DND-41 (cell line): ENCODE data around the gene MACROD2.

Experiments used
- ATAC-seq: fragments of 200-7000 bp; cut with Tn5 transposase; 3 replicates; pipeline ENCODE4 v1.9.1; 2021; ENCODE audit warnings: low read depth; ENCODE audit not compliant: insufficient read depth
- DNase-seq: peaks from one replicate; pipeline ENCODE4 v3.0.0-alpha.2; 2020
- H2AFZ ChIP-seq: 2 replicates; pipeline ENCODE4 v1.6.0; 2012; ENCODE audit warnings: low read depth, low read length
- H3K27ac ChIP-seq: 2 replicates; pipeline ENCODE4 v1.5.1; 2012; ENCODE audit warnings: low read length, inconsistent platforms
- H3K27me3 ChIP-seq: fragments of 200-600 bp; sonication (generic); 2 replicates; pipeline ENCODE4 v1.6.0; 2012; ENCODE audit warnings: low read length, mild to moderate bottlenecking, inconsistent platforms; ENCODE audit not compliant: insufficient read depth, poor library complexity
- H3K36me3 ChIP-seq: 2 replicates; pipeline ENCODE4 v1.5.1; 2012; ENCODE audit warnings: low read length, inconsistent platforms; ENCODE audit not compliant: insufficient read depth
- H3K4me1 ChIP-seq: 2 replicates; pipeline ENCODE4 v1.5.1; 2012; ENCODE audit warnings: mild to moderate bottlenecking, low read length; ENCODE audit not compliant: insufficient read depth
- H3K4me2 ChIP-seq: 2 replicates; pipeline ENCODE4 v1.6.0; 2012; ENCODE audit warnings: mild to moderate bottlenecking, moderate library complexity, low read length, inconsistent platforms; ENCODE audit not compliant: insufficient read depth
- H3K4me3 ChIP-seq, 2 experiments: fragments of 200-600 bp in 1 of 2; shearing (Covaris generic) in 1 of 2; 2 replicates each; pipeline ENCODE4 v1.5.1; 2012 to 2016; ENCODE audit warnings: inconsistent platforms in 2 of 2, low read length in 2 of 2, mild to moderate bottlenecking in 2 of 2, low read depth in 1 of 2, moderate library complexity in 1 of 2
- H3K79me2 ChIP-seq: 2 replicates; pipeline ENCODE4 v1.6.0; 2012; ENCODE audit warnings: low read length, inconsistent platforms; ENCODE audit not compliant: insufficient read depth
- H3K9ac ChIP-seq: 2 replicates; pipeline ENCODE4 v1.6.0; 2012; ENCODE audit warnings: low read depth, mild to moderate bottlenecking, inconsistent platforms, low read length, moderate library complexity
- H3K9me3 ChIP-seq: 2 replicates; pipeline ENCODE4 v1.5.1; 2012; ENCODE audit warnings: low read length, moderate library complexity, mild to moderate bottlenecking, inconsistent platforms; ENCODE audit not compliant: insufficient read depth, severe bottlenecking
- H4K20me1 ChIP-seq: 2 replicates; pipeline ENCODE4 v1.6.0; 2012; ENCODE audit warnings: low read length; ENCODE audit not compliant: insufficient read depth
- EZH2 ChIP-seq: IDR thresholded peaks from 3 replicates; pipeline ENCODE4 v1.6.1; 2012; ENCODE audit warnings: borderline replicate concordance, low read depth, mild to moderate bottlenecking, moderate library complexity, low read length, inconsistent platforms; ENCODE audit not compliant: severe bottlenecking
- TF ChIP-seq, protein P1 (sequence below): IDR thresholded peaks from 2 replicates; pipeline ENCODE4 v1.5.1; 2012; ENCODE audit warnings: borderline replicate concordance, low read length, moderate library complexity, mild to moderate bottlenecking; ENCODE audit not compliant: poor library complexity, severe bottlenecking; ENCODE audit errors: extremely low read depth

The MACROD2 gene

GRCh38 chr20:15209537-15209936 lies 1214.2 kb downstream of the MACROD2 start:
- Histone ChIP-seq H3K36me3 (no peaks in the 10 kb centered on the region), H3K9me3 (peaks cover 4% of the 10 kb centered on the region), H2AFZ (no peak overlapping the region), H3K4me3 (no peak overlapping the region), H3K79me2 (no peaks in the 10 kb centered on the region), H3K27ac (no peak overlapping the region), H3K27me3 (no peaks in the 10 kb centered on the region), H3K4me2 (no peak overlapping the region), H4K20me1 (no peaks in the 10 kb centered on the region), H3K4me1 (no peaks in the 10 kb centered on the region), H3K9ac (no peak overlapping the region)
- no peak for DNase-seq
- ATAC-seq = no peak
- no peak for TF ChIP-seq EZH2
- TF ChIP-seq, protein P1, sequence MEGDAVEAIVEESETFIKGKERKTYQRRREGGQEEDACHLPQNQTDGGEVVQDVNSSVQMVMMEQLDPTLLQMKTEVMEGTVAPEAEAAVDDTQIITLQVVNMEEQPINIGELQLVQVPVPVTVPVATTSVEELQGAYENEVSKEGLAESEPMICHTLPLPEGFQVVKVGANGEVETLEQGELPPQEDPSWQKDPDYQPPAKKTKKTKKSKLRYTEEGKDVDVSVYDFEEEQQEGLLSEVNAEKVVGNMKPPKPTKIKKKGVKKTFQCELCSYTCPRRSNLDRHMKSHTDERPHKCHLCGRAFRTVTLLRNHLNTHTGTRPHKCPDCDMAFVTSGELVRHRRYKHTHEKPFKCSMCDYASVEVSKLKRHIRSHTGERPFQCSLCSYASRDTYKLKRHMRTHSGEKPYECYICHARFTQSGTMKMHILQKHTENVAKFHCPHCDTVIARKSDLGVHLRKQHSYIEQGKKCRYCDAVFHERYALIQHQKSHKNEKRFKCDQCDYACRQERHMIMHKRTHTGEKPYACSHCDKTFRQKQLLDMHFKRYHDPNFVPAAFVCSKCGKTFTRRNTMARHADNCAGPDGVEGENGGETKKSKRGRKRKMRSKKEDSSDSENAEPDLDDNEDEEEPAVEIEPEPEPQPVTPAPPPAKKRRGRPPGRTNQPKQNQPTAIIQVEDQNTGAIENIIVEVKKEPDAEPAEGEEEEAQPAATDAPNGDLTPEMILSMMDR = no peak

DNA sequence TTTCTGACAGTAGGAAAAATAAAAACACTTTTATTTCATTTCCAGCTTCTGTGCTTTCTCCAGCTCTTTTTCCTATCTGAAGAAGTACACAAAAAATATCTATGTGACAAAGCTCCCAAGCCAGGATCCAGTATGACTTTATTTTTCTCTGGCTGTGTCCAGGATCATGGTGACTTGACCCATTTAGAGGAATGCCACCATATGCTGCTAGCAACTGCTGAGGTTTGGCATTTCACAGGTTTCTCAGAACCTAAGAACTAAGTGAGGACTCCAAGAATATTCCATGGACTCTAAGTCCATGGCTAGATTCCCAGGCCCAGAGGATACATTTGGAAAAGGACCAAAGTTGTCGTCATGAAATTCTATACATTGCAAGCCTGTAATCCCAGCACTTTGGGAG lies 1218.7 kb downstream of the MACROD2 start:
- Histone ChIP-seq H3K79me2 (no peaks in the 10 kb centered on the region), H3K4me1 (no peaks in the 10 kb centered on the region), H3K4me2 (no peak overlapping the region), H3K27me3 (no peaks in the 10 kb centered on the region), H3K9ac (no peak overlapping the region), H3K9me3 (peaks cover 4% of the 10 kb centered on the region), H4K20me1 (no peaks in the 10 kb centered on the region), H2AFZ (no peak overlapping the region), H3K36me3 (no peaks in the 10 kb centered on the region), H3K27ac (no peak overlapping the region), H3K4me3 (no peak overlapping the region)
- no peak for TF ChIP-seq EZH2
- TF ChIP-seq, protein P1 = no peak
- ATAC-seq = no peak
- no peak for DNase-seq

DNA sequence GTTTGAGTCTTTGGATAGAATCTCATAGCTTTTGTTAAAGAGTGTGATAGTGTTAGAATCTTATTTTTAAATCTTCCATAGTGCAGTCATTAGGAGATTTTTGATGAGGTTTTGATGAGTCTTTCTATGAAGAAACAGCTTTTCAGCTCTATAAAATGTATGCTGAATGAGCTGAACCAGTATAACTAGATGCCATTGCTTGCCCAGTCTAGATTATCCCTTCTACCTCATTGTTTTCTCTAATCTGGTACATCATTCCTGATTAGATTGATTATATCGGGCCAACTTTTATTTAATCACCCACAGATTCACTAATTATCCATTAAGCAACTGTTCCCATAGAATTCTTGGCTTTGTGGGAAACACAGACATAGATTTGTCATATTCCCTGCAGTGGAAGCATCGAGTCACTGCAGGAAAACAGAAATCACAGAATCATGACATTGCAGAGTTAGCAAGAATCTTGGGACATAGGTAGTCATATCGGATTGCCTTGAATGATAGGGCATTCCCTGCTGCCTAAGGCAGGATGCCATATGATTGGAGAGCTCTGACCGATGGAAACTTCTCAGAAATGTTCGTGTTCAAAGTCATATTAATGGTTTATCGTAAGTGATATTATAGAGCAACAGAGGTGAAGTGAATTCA lies 1224.8 kb downstream of the MACROD2 start:
- H3K9me3 ChIP-seq = no peaks in the 10 kb centered on the region
- TF ChIP-seq, protein P1 = no peak
- TF ChIP-seq EZH2 = no peak
- H3K4me2 ChIP-seq = no peak overlapping the region
- ATAC-seq = no peak
- DNase-seq = no peak
- no peak overlapping the region for H3K27ac ChIP-seq
- no peak overlapping the region for H2AFZ ChIP-seq
- H3K4me3 ChIP-seq = no peak overlapping the region
- no peaks in the 10 kb centered on the region for H3K79me2 ChIP-seq
- no peaks in the 10 kb centered on the region for H4K20me1 ChIP-seq
- no peaks in the 10 kb centered on the region for H3K36me3 ChIP-seq
- no peaks in the 10 kb centered on the region for H3K27me3 ChIP-seq
- no peaks in the 10 kb centered on the region for H3K4me1 ChIP-seq
- no peak overlapping the region for H3K9ac ChIP-seq
